Cerebellar cortex (tissue), 1 donor: ENCODE data around the gene PPARGC1A.

Experiments
- DNase-seq: peaks from one replicate; pipeline ENCODE4 v3.0.0-alpha.2; 2015; ENCODE audit warnings: low spot score

Gene PPARGC1A

GRCh38 chr4:23881674-23882337 is 8.0 kb downstream of the PPARGC1A start:
- peak; percentile 18 for DNase-seq

DNA sequence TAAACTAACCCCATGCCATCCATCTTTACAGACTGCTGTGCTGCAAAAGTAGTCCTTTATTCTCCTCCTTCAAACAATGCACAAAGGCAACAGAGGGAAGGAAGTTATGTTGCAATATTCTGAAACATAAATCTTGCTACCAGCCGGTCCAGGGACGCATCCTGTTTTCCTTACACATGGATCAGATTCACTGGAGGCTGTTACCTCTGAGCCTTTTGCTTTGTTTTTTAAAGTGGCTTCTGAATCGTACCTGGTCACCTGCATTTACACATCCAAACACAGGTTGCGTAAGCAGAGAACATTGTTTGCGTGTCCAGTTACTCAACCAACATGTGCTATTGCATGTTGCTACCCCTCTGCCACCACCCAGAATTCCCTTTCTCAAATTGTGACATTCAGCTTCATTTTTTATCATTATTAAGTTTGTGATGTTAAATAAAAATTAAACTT is 8.8 kb downstream of the PPARGC1A start:
- no peak for DNase-seq

DNA sequence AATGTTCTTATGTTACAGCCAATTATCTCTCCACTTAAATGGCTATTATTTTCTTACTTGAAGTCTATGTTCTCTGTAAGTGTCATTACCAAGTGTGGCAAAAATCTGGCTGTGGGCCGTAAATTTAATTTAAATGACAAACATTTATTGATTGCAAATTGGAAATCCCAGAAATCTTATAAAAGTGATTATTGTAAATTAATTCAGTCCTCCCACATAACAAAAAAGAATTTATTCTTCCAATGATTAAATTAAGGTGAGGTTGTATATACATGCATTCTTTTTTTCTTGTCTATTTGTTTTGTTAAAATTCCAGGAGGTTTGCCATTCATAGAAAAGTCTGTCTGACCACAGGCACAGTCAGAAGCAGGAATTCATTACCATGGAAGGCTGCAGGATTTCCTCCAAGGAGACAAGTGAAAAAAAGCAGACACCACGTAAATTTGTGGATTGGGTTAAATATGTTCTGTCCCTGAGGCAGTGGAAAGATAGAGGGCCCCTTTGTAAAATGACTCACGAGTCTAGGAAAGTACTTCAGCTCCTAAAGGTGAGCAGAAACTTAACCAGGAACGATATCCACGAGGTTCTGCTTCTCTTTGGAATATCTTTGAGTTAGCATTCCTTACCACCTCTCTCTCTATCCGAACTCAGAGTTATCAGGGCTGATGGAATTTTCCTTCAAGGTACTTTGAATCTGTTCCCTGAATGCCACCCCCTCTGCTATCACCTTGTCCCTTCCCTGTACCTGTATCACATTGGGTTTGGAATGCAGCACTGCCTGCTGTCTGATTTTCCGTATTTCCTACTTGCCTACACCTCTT is 10.7 kb downstream of the PPARGC1A start:
- no peak for DNase-seq

GRCh38 chr4:23878246-23878891 is 11.5 kb downstream of the PPARGC1A start:
- DNase-seq: no peak

DNA sequence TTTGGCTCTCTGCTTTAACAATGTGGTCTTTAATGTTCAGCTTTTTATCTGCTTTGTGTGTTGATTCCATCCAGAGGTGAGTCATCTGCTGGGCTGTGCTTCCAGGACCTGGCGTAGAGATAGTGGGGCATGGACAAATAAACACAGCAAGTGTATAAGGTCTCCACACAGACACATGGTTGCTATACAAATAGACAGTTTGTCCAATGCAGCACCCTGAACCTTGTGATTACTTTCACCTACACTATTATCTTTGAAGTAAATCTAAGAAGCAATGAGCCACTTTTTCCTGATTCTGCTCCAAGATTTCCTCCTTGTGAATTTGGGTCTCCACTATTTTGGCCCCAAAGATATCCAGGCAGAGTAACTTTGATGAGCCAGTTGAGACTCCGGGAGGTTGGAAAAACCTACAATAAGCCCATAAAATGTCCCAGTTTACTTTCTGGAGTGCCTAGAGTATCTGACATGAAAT is 12.1 kb downstream of the PPARGC1A start:
- DNase-seq: no peak

DNA sequence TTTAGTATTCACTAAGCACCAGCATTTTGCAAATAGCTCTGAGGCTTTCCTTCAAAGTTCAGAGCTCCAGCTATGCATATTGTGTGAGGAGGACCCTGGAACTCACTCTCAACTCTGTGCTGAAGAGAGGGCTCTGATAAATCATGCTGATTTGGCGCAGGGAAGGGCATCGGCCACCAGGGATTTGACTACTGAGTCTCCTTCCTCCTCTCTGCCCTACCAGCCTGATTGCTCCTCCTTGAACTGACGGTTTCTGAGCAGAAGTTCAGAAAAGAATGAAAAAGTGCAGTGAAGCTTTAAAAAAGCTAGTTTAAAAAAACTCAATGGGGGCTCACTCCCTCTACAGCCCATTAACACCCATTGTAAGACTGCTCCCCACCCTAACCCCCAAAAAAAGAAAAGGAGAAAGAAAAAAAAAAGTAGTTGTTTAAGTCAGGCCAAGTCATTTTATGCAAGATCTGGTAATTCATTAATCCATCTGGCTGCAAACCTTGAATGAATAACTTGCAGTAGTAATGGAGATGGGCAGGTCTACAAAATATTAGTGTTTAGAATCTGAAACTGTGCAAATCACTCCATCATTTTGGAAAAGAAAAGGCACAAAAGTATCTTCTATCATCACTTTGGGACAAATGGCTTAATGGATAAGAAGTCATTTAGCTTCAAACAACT is 13.3 kb downstream of the PPARGC1A start:
- DNase-seq: no peak

DNA sequence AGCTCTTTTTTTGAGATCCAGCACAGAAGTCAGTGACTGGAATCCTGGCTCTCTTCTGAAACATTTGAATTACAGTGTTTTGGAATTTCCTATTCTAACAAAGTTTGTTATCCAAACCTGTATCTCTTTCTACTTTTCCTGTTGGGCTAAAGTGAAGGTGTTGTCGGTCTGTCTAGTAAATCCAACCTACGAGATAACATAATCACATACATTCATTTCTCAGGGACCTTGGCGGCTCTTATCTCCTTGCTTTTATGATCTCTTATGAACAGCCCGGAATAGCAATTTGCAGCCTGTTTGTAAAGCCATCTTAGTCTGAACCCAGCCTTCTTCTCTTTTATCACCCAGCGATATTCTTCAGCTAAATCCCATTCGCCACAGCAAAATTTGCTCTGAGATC is 14.5 kb downstream of the PPARGC1A start:
- DNase-seq: no peak

GRCh38 chr4:23874536-23874901 is 15.3 kb downstream of the PPARGC1A start:
- no peak for DNase-seq

GRCh38 chr4:23873717-23874535 is 15.9 kb downstream of the PPARGC1A start:
- no peak for DNase-seq

- DNase-seq: no peak
Measured at GRCh38 chr4:23871426-23871825, 18.4 kb downstream of the PPARGC1A start.

- no peak for DNase-seq
Measured at GRCh38 chr4:23866450-23867075, 23.3 kb downstream of the PPARGC1A start.

DNA sequence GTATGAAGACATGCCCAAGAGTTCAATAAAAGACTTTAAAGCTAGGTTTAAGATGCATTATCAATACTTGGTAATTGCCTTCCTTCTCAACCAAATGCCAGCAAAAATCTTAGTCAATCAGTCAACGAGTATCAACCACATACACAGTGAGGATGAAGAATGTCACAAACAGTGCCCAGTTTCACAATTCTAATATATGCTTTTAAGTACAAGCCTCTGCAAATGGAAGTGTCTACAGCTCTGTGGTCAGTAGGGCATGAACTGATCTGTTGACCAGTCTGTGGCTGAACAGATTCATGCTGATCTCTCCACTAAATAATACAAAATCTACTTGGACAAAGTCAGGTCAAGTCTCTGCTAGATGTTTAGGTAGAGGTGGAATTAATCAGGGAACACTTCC is 27.9 kb downstream of the PPARGC1A start:
- no peak for DNase-seq

- no peak for DNase-seq
Measured at GRCh38 chr4:23860919-23861318, 28.9 kb downstream of the PPARGC1A start.

DNA sequence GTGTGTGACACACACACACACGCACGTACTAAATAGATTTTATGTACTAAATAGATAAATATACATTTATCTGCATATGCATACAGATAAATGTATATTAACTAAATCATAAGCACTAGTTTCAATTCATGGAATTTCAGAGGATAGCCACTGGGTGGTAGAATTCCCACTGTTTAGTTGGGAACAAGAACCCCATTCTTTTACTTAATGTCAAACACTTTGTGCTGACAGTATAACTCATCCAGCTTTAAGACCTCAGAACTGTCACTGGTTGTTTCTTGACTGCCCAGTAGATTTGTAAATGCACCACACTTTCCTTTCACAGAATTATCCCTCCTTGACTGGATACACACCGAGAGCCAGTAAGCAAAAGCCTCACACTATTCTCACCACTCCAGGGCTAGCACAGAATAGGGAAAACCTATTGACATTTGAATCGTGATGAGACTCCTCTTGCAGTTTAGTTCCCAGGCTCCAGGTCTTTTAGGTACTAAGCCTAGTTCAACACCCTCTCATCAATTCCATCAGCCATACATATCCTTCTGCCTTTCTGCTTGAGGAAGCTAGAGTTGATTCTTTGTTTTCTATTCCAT is 32.4 kb downstream of the PPARGC1A start:
- peak; percentile 16 for DNase-seq

DNA sequence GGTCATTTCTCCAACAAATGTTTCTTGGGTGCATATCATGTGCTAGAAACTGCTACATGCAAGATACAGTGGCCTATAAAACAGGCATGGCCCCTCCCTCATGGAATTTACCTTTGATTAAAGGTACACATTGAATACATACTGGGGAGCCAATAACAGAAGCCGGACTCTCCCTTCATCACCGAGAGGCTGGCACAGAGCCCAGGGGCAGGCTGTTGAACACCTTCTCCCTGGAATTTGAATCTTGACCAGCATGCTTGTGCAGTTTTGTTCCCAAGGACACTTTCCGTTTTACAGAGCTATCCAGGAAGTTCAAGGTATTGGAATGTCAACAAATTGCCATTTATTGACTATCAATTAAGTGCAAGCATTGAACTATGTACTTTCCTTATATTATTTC is 33.2 kb downstream of the PPARGC1A start:
- peak; percentile 30 for DNase-seq

- DNase-seq: no peak
Measured at GRCh38 chr4:23855912-23856605, 33.8 kb downstream of the PPARGC1A start.

GRCh38 chr4:23853986-23854660 is 35.7 kb downstream of the PPARGC1A start:
- no peak for DNase-seq

GRCh38 chr4:23851464-23851863 is 38.4 kb downstream of the PPARGC1A start:
- no peak for DNase-seq

- no peak for DNase-seq
Measured at GRCh38 chr4:23847158-23847557, 42.7 kb downstream of the PPARGC1A start.
